Ectodermal cell (in vitro differentiated cells): Measurements from ENCODE around the gene DNAI2. TPM values are rescaled to one million over a fixed set of nuclear protein-coding genes. Genes with fewer than 3 reads are reported as not detected.

Source experiments
- H3K27ac ChIP-seq: 2 replicates; pipeline ENCODE4 v1.7.0; 2013; ENCODE audit warnings: mild to moderate bottlenecking, low read depth, low read length; ENCODE audit not compliant: insufficient read depth, poor library complexity, severe bottlenecking
- H3K27me3 ChIP-seq: 2 replicates; pipeline ENCODE4 v1.7.0; 2013; ENCODE audit warnings: mild to moderate bottlenecking, low read length; ENCODE audit not compliant: insufficient read depth, control insufficient read depth, poor library complexity, severe bottlenecking
- H3K36me3 ChIP-seq: one replicate; pipeline ENCODE4 v1.7.0; 2013; ENCODE audit warnings: low read length; ENCODE audit not compliant: control insufficient read depth, insufficient read depth
- H3K4me1 ChIP-seq: one replicate; pipeline ENCODE4 v1.7.0; 2013; ENCODE audit warnings: low read length; ENCODE audit not compliant: control insufficient read depth, insufficient read depth
- H3K4me3 ChIP-seq: 2 replicates; pipeline ENCODE4 v1.7.0; 2013; ENCODE audit warnings: low read depth, low read length, control low read depth; ENCODE audit not compliant: insufficient read depth
- H3K9me3 ChIP-seq: 2 replicates; pipeline ENCODE4 v1.7.0; 2013; ENCODE audit warnings: mild to moderate bottlenecking, low read length, moderate library complexity; ENCODE audit not compliant: control insufficient read depth
- WGBS, 2 experiments: methylation state at CpG; one replicate each; pipeline ENCODE4 v1.1.7; 2013; ENCODE audit warnings: missing lambda C conversion rate in 2 of 2; 5-methylcytosine and 5-hydroxymethylcytosine counted together
- polyA plus RNA-seq, 4 experiments: library from polyadenylated mRNA; stranded (reverse); fragments of 50-300 nt; gene quantifications; one replicate each; pipeline ENCODE4 v1.2.3, GENCODE V29; 2013

The DNAI2 gene, protein sequence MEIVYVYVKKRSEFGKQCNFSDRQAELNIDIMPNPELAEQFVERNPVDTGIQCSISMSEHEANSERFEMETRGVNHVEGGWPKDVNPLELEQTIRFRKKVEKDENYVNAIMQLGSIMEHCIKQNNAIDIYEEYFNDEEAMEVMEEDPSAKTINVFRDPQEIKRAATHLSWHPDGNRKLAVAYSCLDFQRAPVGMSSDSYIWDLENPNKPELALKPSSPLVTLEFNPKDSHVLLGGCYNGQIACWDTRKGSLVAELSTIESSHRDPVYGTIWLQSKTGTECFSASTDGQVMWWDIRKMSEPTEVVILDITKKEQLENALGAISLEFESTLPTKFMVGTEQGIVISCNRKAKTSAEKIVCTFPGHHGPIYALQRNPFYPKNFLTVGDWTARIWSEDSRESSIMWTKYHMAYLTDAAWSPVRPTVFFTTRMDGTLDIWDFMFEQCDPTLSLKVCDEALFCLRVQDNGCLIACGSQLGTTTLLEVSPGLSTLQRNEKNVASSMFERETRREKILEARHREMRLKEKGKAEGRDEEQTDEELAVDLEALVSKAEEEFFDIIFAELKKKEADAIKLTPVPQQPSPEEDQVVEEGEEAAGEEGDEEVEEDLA
- not detected for polyA plus RNA-seq (2013, experiment 1 of 4)
- not detected for polyA plus RNA-seq (2013, experiment 2 of 4)
- polyA plus RNA-seq (2013, experiment 3 of 4) = not detected
- polyA plus RNA-seq (2013, experiment 4 of 4) = not detected

DNA sequence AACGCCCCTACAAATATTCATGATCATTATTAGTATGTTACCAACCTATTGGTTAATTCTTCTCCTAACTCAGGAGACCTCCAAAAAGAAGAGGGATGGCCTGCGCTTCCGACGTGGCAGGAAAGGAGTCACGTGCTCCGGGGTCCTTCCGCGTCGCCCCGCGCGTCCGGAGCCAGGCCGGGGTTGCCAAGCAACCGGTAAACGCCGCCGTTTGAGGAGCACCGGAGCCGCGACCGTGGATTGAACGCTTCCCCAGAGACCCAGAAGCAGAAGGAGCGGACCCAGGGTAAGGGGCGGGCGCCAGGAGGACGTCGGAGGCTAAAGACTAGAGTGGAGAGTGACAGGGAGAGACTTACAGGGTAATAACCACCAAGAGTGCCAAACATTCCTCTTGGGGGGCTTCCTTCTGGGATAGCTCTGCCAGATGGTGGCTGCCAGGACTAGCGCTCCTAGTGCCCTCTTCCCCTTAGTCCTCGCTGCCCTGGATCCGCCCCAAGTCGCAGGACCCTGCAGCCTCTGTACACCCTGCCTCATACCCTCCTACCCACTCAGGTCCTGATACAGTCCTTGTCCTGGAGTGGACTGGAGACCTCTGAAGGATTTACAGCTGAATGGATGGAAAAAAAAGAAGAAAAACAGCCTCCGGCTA lies at the start of gene DNAI2:
TSS of gene DNAI2 (plus strand) at position 175 of the 649 bp plus-strand sequence. CDS start 7,584 bp downstream, outside the sequence.
- H3K4me1 ChIP-seq = peaks cover 49% of the 10 kb centered on the region
- H3K27ac ChIP-seq = no peak within 1 kb of the TSS
- WGBS, 2 experiments = 19 to 22% methylated on average over 33 of the region's 33 CpGs

DNA sequence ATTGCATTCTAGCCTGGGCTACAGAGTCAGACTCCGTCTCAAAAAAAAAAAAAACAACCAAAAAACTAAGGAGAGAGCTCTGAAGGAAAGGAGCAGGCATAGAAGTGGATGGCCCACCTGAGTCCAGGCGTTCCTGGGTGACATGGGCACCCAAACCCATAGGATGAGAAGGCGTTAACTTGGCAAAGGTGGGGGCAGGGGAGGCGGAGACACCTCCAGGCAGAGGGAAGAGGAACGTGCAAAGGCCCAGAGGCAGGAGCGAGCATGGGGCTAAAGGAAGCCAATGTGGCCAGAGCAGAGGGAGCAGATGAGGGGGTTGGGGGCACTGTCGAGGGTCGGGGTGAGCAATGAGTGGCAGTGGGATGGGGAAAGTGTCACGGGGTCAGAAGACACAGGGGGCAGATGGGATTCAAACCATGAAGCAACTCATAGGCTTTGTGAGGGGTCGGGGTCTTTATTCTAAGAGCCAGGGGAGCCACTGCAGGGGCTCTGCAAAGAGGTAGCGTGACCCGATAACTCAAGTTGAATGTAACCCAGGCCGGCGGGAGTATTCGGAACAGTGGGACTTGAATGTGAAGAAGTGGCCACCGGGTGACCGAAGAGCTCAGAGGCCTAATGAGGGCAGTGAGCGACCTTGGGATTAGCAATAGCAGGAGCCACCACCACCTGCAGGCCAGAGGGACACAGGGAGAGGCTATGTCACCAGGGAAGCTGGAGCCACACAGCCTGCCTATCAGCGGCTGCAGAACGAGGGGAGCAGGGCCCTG lies 48.9 kb upstream of the DNAI2 start:
- H3K36me3 ChIP-seq = no peaks in the 10 kb centered on the region
- H3K27me3 ChIP-seq = no peaks in the 10 kb centered on the region
- 94% methylated on average over 20 of the region's 20 CpGs for WGBS, 2 experiments
- H3K9me3 ChIP-seq = no peaks in the 10 kb centered on the region
- H3K4me1 ChIP-seq = no peaks in the 10 kb centered on the region
- no peak overlapping the region for H3K27ac ChIP-seq
- no peak overlapping the region for H3K4me3 ChIP-seq

More for the DNA sequence above, at the start of gene DNAI2:
- peaks cover 19% of the 10 kb centered on the region for H3K27me3 ChIP-seq
- no peaks in the 10 kb centered on the region for H3K9me3 ChIP-seq
- no peak within 1 kb of the TSS for H3K4me3 ChIP-seq
- no peaks in the 10 kb centered on the region for H3K36me3 ChIP-seq

DNA sequence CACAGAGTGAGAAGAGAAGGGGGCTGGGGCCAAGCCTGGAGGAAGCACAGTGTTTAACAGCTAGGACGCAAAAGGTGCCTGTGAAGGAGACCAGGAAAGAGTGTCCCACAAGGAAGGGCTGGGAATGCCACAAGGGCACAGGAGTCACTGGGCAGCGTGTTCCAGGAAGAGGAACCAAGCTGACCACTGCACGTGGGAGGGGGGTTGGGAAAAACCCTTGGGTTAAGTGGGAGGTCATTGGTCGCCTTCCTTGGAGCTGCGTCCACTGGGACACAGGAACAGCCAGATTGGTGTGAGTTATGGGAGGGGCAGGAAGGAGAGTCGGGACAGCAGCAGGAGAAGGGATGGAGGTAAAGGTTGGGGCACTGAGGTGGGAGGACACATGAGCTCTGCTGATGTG lies 47.8 kb upstream of the DNAI2 start:
- WGBS, 2 experiments = 90 to 93% methylated on average over 6 of the region's 6 CpGs

DNA sequence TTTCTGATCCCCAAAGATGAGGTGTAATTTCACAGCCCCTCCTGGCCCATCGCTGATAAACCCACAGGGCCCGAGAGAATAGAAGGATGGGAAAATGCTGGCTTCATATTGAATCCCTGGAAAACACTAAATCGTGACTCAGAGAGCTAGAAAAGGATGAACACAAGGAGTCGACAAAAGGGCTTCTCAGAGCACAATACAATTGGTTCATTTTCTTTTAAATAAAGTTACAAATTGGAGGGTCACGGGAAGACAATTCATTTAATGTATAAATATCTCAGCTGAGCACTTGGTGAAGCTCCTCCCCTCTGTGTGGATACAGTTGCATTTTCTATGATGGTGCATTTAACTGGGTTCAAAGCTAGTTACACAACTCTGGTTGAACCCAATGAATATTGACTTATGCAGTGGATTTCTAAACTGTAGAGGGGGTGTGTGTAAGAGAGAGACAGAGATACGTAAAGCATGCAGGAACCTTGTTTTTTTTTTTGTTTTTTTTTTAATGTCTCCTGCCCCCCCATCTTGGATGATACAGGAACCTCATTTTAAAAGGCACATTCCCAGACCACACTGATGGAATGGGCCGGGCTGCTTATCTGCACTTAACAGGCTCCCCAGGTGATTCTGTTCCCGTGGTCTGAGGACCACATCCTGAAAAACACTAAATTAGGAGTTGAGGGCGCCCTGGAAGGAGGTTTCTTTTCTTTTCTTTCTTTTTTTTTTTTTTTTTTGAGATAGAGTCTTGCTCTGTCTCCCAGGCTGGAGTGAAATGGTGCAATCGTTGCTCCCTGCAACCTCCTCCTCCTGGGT lies 46.6 kb upstream of the DNAI2 start:
- 94 to 95% methylated on average over 10 of the region's 10 CpGs for WGBS, 2 experiments
- H3K9me3 ChIP-seq = no peaks in the 10 kb centered on the region
- no peaks in the 10 kb centered on the region for H3K36me3 ChIP-seq
- no peak overlapping the region for H3K4me3 ChIP-seq
- H3K27me3 ChIP-seq = no peaks in the 10 kb centered on the region
- H3K4me1 ChIP-seq = peaks cover 4% of the 10 kb centered on the region
- no peak overlapping the region for H3K27ac ChIP-seq

More for the DNA sequence above, 47.8 kb upstream of the DNAI2 start:
- Histone ChIP-seq H3K27ac (no peak overlapping the region), H3K4me3 (no peak overlapping the region), H3K4me1 (no peaks in the 10 kb centered on the region), H3K9me3 (no peaks in the 10 kb centered on the region), H3K27me3 (no peaks in the 10 kb centered on the region), H3K36me3 (no peaks in the 10 kb centered on the region)

DNA sequence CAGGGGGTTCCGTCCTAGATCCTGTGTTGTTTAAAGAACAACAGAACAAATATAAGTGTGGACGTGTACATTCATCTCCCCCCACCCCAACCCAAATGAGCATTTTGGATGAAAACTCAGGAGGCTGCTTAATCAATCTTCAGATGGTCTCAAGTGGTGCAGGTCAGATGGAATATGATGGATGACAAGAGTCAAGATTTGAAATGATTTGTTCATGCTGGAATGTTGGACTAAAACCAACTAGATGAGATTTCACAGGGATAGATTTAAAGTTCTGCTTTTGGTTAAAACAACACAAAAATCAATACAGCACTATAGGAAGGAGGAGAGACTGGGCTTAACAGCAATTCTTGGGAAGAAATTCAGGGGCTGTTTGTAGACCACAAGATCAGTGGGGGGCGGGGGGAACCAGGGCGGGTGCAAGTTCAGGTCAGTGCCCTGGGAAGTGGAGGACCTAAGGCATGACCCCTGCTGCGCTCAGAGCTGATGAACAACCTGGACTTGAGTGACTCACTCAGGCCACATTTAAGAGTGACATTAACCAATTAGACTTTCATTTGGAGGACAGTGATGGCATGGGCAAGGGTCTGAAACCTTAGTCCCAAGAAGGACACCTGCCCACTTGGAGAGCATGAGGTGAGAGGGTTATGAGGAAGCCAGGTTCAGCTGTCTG lies 45.6 kb upstream of the DNAI2 start:
- WGBS, 2 experiments = 94 to 95% methylated on average over 4 to 5 of the region's 5 CpGs
- H3K36me3 ChIP-seq = no peaks in the 10 kb centered on the region

DNA sequence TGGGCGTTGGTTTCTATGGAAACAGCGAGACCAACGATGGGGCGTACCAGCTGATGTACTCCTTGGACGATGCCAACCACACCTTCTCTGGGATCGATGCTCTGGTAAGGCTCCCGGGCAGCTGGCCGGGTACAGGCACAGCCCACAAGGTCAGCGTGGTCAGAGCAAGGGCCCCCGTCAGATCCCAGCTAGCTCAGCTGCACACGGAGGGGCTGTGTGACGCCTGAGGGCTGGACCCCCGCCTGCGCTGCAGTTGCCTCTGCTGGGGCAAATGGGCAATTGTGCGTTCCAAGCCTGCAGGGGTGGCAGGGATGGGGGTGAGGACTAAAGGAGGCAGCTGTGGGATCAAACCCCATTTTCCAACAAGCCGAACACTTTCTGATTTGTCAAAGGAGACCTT lies 43.1 kb upstream of the DNAI2 start:
- H3K27ac ChIP-seq = no peak overlapping the region
- 94 to 95% methylated on average over 16 of the region's 16 CpGs for WGBS, 2 experiments
- no peaks in the 10 kb centered on the region for H3K27me3 ChIP-seq
- H3K9me3 ChIP-seq = no peaks in the 10 kb centered on the region
- no peaks in the 10 kb centered on the region for H3K36me3 ChIP-seq
- H3K4me3 ChIP-seq = no peak overlapping the region
- peaks cover 4% of the 10 kb centered on the region for H3K4me1 ChIP-seq

More for the DNA sequence above, 45.6 kb upstream of the DNAI2 start:
- Histone ChIP-seq H3K9me3 (no peaks in the 10 kb centered on the region), H3K4me1 (peaks cover 4% of the 10 kb centered on the region), H3K27me3 (no peaks in the 10 kb centered on the region), H3K27ac (no peak overlapping the region), H3K4me3 (no peak overlapping the region)

DNA sequence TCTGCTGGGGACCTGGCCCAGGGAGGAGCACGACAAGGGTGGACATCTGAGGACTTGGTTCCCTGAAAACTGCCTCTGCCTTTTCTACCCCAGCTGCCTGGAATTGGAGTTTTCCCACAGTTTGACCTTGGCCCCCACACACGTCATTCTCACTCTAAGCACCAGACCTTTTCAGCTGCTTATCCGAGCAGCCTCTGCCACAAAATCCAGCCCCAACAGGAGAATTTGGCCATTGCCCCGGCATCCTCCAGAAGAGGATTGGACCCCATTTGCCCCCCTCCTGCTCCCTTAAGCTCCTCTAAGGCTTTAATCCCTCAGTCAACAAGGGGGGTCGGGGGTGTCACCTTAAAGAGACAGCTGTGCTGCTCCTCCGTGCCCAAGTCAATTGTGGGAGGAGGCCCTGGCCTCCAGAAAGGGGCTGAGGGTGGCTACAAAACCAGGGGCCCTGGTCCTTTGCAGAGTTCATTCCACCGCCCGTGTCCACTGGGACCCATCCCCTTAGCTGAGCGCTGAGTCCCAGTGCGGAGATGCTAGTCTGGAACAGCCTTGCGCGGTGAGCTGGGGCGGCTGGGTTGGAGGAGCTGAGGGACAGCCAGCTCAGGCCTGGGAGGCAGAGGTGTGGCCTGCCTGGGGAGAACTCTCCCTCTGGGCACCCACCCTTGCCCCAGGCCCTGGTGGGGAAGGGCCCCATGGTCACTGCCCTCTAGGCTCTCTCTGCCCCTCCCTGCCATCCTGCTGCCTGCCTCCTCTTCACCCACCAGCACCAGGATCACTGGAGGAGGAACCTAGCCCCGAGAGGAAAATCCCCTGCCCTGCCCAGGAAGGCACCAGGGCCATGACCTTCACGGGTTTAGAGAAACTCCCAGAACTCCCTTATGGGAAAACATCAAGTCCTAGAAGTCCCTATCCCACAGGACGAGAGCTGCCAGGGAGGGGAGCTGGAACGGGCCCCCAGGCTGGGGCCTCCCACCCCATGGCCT lies 41.8 kb upstream of the DNAI2 start:
- Histone ChIP-seq H3K27me3 (no peaks in the 10 kb centered on the region), H3K4me1 (peaks cover 4% of the 10 kb centered on the region), H3K36me3 (no peaks in the 10 kb centered on the region), H3K4me3 (no peak overlapping the region), H3K9me3 (no peaks in the 10 kb centered on the region), H3K27ac (no peak overlapping the region)
- WGBS, 2 experiments = 77 to 80% methylated on average over 17 of the region's 17 CpGs

DNA sequence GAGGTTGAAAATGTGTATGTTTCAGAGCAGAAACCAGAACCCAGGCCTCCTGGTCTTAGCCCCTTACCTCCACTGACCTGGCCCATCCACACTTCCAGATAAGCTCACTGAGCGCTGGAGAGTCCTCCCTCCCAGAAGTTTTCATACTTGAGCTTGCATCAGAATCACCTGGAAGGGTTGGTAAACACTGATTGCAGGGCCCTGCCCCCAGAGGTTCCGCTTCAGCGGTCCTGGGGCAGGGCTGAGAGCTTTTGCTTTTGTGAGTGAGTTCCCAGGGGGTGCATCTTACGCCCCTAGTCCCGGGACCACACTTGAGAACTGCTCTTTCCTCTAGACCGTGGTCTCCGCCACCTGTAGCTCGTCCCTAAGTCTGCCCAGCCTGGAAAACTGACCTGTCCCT lies 40.1 kb upstream of the DNAI2 start:
- no peak overlapping the region for H3K4me3 ChIP-seq
- no peak overlapping the region for H3K27ac ChIP-seq
- WGBS, 2 experiments = 75 to 81% methylated on average over 8 of the region's 8 CpGs
- H3K36me3 ChIP-seq = no peaks in the 10 kb centered on the region
- peaks cover 4% of the 10 kb centered on the region for H3K4me1 ChIP-seq
- H3K9me3 ChIP-seq = no peaks in the 10 kb centered on the region
- H3K27me3 ChIP-seq = no peaks in the 10 kb centered on the region
